ENCODE data around the gene KAZN. TPM values are rescaled to one million over a fixed set of nuclear protein-coding genes. Genes with fewer than 3 reads are reported as not detected.
"Not testable (repeated sequence)": the region's sequence is repeated elsewhere in the genome, so short reads cannot be mapped to it uniquely, and the experiment has no call there.

KAZN gene
- total RNA-seq, 2 donors from 2014 or later, result 3.4 to 12.2 TPM

DNA sequence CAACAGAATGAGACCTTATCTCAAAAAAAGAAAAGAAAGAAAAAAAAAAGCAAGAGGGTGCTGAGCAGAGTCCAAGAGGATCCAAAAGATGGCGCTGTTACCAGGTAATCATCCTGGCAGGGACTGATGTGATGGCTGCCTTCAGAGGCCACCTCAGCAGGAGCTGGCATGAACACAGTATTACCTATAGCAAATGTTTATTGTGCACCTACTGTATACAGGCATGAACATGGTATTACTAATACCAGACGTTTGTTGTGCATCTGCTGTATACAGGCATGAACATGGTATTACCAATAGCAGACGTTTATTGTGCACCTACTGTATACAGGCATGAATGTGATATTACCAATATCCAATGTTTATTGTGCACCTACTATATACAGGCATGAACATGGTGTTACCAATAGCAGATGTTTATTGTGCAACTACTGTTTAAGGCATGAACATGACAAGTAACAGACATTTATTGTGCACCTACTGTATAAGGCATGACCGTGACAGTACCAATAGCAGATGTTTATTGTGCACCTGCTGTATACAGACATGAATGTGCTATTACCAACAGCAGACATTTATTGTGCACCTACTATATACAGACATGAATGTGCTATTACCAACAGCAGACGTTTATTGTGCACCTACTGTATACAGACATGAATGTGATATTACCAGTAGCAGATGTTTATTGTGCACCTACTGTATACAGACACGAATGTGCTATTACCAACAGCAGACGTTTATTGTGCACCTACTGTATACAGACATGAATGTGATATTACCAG lies 439.9 kb downstream of the KAZN start:
- Histone ChIP-seq H3K4me3 (no peak overlapping the region), H3K27ac (no peak overlapping the region), H3K4me1 (no peaks in the 10 kb centered on the region), H3K36me3 (replicated peaks in 1 of 2; ENCODE audit: insufficient read depth in 1 of 2, low read depth in 2 of 2) (no peaks in the 10 kb centered on the region), H3K27me3 (no peaks in the 10 kb centered on the region), H3K9me3 (no peaks in the 10 kb centered on the region)
- DNase-seq (no peak), ATAC-seq (no peak)
- intact Hi-C loops (cut with DNase I), result no loop called here
- 68 to 74% methylated on average over 7 of the region's 7 CpGs for WGBS, 2 donors
- TF ChIP-seq, protein P1, sequence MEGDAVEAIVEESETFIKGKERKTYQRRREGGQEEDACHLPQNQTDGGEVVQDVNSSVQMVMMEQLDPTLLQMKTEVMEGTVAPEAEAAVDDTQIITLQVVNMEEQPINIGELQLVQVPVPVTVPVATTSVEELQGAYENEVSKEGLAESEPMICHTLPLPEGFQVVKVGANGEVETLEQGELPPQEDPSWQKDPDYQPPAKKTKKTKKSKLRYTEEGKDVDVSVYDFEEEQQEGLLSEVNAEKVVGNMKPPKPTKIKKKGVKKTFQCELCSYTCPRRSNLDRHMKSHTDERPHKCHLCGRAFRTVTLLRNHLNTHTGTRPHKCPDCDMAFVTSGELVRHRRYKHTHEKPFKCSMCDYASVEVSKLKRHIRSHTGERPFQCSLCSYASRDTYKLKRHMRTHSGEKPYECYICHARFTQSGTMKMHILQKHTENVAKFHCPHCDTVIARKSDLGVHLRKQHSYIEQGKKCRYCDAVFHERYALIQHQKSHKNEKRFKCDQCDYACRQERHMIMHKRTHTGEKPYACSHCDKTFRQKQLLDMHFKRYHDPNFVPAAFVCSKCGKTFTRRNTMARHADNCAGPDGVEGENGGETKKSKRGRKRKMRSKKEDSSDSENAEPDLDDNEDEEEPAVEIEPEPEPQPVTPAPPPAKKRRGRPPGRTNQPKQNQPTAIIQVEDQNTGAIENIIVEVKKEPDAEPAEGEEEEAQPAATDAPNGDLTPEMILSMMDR (IDR thresholded peaks at IDR 0.05), result no peak
- TF ChIP-seq POLR2A (IDR thresholded peaks at IDR 0.05), result no peak

DNA sequence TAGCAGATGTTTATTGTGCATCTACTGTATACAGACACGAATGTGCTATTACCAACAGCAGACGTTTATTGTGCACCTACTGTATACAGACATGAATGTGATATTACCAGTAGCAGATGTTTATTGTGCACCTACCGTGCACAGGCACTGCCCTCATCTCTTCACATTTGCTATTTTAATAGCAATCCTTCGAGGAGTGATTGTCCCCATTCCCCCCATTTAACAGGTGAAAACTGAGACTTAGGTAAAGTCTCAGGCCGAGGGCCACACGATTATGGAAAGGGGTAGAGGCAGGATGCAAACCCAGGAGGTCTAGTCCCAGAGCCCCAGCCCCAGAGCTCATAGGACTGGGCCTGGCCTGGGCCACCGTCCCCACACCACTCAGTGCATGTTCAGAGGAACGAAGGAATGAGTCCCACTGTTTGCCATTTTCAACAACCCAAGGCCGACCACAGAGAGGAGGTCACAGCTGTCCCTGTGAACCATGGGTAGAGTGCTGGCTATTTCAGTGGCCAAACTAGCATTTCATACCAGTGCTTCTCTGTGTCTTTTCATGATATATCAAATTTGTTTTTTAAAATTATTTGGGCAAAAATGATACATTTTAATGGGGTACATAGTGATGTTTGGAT lies 440.6 kb downstream of the KAZN start:
- ATAC-seq (no peak), DNase-seq (no peak)
- WGBS, 2 donors, result 76 to 87% methylated on average over 9 of the region's 9 CpGs
- Histone ChIP-seq H3K27ac (no peak overlapping the region), H3K36me3 (replicated peaks in 1 of 2; ENCODE audit: insufficient read depth in 1 of 2, low read depth in 2 of 2) (no peaks in the 10 kb centered on the region), H3K4me1 (no peaks in the 10 kb centered on the region), H3K9me3 (no peaks in the 10 kb centered on the region), H3K27me3 (no peaks in the 10 kb centered on the region), H3K4me3 (no peak overlapping the region)
- intact Hi-C loops (cut with DNase I), result no loop called here
- TF ChIP-seq, protein P1 (IDR thresholded peaks at IDR 0.05), result no peak
- no peak for TF ChIP-seq POLR2A (IDR thresholded peaks at IDR 0.05)

DNA sequence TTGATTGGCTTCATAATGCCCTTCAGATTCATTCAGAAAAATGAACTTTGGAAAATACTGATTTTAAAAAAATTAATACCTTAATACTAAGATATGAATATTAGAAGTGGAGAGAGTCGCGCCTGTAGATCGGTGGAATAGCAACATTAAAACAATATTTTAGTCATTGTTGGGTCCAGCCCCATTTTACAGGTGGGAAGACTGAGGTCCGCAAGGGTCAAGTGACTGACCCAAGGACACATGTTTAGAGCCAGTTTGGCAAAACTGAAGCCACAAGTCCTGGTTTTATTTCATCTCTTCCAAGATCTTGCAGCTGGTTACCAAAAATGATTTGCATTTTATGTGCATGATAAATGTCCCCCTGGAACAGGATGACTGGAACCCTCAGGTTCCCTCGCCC lies 441.4 kb downstream of the KAZN start:
- WGBS, 2 donors, result 91 to 97% methylated on average over 4 of the region's 5 CpGs
- no peaks in the 10 kb centered on the region for H3K36me3 ChIP-seq (replicated peaks in 1 of 2; ENCODE audit: insufficient read depth in 1 of 2, low read depth in 2 of 2)
- H3K27me3 ChIP-seq, result no peaks in the 10 kb centered on the region
- intact Hi-C loops (cut with DNase I), result no loop called here
- no peaks in the 10 kb centered on the region for H3K9me3 ChIP-seq
- no peak overlapping the region for H3K4me3 ChIP-seq
- no peak for DNase-seq
- no peak for ATAC-seq
- H3K27ac ChIP-seq, result no peak overlapping the region
- TF ChIP-seq POLR2A (IDR thresholded peaks at IDR 0.05), result no peak
- TF ChIP-seq, protein P1 (IDR thresholded peaks at IDR 0.05), result no peak
- no peaks in the 10 kb centered on the region for H3K4me1 ChIP-seq

DNA sequence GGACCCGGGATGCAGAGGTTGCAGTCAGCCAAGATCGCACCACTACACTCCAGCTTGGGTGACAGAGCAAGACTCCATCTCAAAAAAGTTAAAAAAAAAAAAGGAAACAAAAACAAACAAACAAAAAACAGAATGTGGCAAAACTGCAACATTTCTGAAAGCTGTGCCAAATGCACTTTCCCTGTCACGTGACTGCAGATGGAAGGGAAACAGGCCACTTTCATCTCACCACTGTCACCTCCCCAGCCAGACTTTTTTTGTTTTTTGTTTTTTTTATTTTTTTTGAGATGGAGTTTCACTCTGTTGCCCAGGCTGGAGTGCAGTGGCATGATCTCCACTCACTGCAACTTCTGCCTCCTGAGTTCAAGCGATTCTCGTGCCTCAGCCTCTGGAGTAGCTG lies 442.2 kb downstream of the KAZN start:
- H3K27ac ChIP-seq; intact Hi-C loops (cut with DNase I); H3K27me3 ChIP-seq; H3K36me3 ChIP-seq (replicated peaks in 1 of 2; ENCODE audit: insufficient read depth in 1 of 2, low read depth in 2 of 2); ATAC-seq; H3K4me3 ChIP-seq; DNase-seq; H3K9me3 ChIP-seq; H3K4me1 ChIP-seq: not testable (repeated sequence)
- 84 to 85% methylated on average over 5 of the region's 5 CpGs for WGBS, 2 donors

DNA sequence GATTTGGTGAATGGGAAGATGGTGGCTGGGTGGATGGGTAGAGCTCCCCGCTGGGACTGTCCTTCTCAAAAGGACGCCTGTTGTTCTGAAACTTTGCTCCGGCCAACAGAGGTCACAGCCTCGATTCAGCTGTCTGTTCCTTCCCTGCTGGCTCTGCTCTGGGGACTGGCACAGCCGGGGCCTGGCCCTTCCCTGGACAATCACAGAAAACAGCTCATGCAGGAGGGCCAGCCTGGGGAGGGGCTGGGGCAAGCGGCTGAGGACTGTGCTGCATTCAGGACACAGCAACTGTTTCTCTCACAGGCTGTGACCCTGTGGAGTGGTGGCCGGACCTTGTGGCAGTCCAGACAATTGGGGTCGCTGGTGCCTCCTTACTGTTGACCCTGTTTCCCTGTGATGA lies 444.4 kb downstream of the KAZN start:
- H3K27me3 ChIP-seq, result no peaks in the 10 kb centered on the region
- no peaks in the 10 kb centered on the region for H3K4me1 ChIP-seq
- no peak overlapping the region for H3K27ac ChIP-seq
- no peaks in the 10 kb centered on the region for H3K36me3 ChIP-seq (replicated peaks in 1 of 2; ENCODE audit: insufficient read depth in 1 of 2, low read depth in 2 of 2)
- intact Hi-C loops (cut with DNase I), result no loop called here
- no peak for TF ChIP-seq POLR2A (IDR thresholded peaks at IDR 0.05)
- TF ChIP-seq, protein P1 (IDR thresholded peaks at IDR 0.05), result no peak
- ATAC-seq (no peak), DNase-seq (no peak)
- H3K9me3 ChIP-seq, result no peaks in the 10 kb centered on the region
- H3K4me3 ChIP-seq, result no peak overlapping the region
- 86% methylated on average over 8 of the region's 8 CpGs; no CpG with 5 or more reads in 1 of the 2 donors for WGBS, 2 donors

Data from body of pancreas (tissue), 4 donors.